HCT116 (cell line): ENCODE results near the gene GIMAP8. TPM values are rescaled to one million over a fixed set of nuclear protein-coding genes. Genes with fewer than 3 reads are reported as not detected.

ENCODE experiments used
- ATAC-seq: fragments of 200-7000 bp; cut with Tn5 transposase; 2 replicates; pipeline ENCODE4 v1.9.1; 2020; ENCODE audit warnings: mild to moderate bottlenecking, moderate library complexity
- BruUV-seq: library from RNA; stranded (reverse); fragments of 400-500 nt; replicated peaks from 2 replicates; lab custom pipeline; 2021; lab: Mats Ljungman, UMichigan
- CTCF ChIA-PET: fragments of 300-600 bp; sonication (Branson Sonifier 250); formaldehyde crosslinking; loops from one replicate; lab custom pipeline; 2021; ENCODE audit warnings: antibody characterized with exemption; lab: Charles Lee
- POLR2A ChIA-PET: fragments of 300-600, 350-600 bp; sonication (Branson Sonifier 250); formaldehyde crosslinking; loops from one replicate; lab custom pipeline; 2021; ENCODE audit warnings: antibody characterized with exemption; lab: Charles Lee
- RAD21 ChIA-PET, 2 experiments: fragments of 300-600 bp; sonication (Branson Sonifier 250); formaldehyde crosslinking; loops; one replicate each; lab custom pipeline; 2023; ENCODE audit warnings: low total read pairs in 2 of 2; ENCODE audit not compliant: uncharacterized antibody in 2 of 2, unreplicated experiment in 2 of 2, low non-redundant PET in 1 of 2; lab: Charles Lee
- DNase-seq: peaks from one replicate; pipeline ENCODE4 v3.0.0-alpha.2; 2010; ENCODE audit warnings: low read depth, low spot score
- H2AFZ ChIP-seq: fragments of 200-600 bp; shearing (Covaris generic), sonication (generic); 2 replicates; pipeline ENCODE4 v1.6.1; 2017; ENCODE audit warnings: low read depth, mixed run types, mixed read lengths, antibody characterized with exemption, low read length; ENCODE audit not compliant: poor library complexity, severe bottlenecking
- H3K27ac ChIP-seq: 2 replicates; pipeline ENCODE4 v1.5.1; 2012; ENCODE audit warnings: low read depth, low read length
- H3K27me3 ChIP-seq: fragments of 200-600 bp; sonication (generic); 2 replicates; pipeline ENCODE4 v1.6.1; 2016; ENCODE audit warnings: mixed run types, low read length, mixed read lengths; ENCODE audit not compliant: insufficient read depth
- H3K36me3 ChIP-seq, 2 experiments: fragments of 200-500 bp in 1 of 2; fragments of 200-600 bp in 1 of 2; sonication (Bioruptor generic) in 1 of 2; sonication (generic) in 1 of 2; 2 replicates each; pipeline versions ENCODE4 v1.5.1 to v1.6.1; 2014 to 2016; ENCODE audit warnings: low read length in 2 of 2, inconsistent platforms in 1 of 2, mixed read lengths in 1 of 2, mixed run types in 1 of 2; ENCODE audit not compliant: insufficient read depth in 2 of 2, control insufficient read depth in 1 of 2
- H3K4me1 ChIP-seq, 2 experiments: fragments of 200-600 bp in 1 of 2; sonication (generic) in 1 of 2; 2 replicates each; pipeline versions ENCODE4 v1.5.1 to v1.6.1; 2012 to 2017; ENCODE audit warnings: low read length in 2 of 2, inconsistent platforms in 1 of 2, mild to moderate bottlenecking in 1 of 2, mixed read lengths in 1 of 2, mixed run types in 1 of 2, moderate library complexity in 1 of 2; ENCODE audit not compliant: insufficient read depth in 2 of 2, control insufficient read depth in 1 of 2
- H3K4me2 ChIP-seq: fragments of 200-600 bp; sonication (generic); 2 replicates; pipeline ENCODE4 v1.6.1; 2017; ENCODE audit warnings: mixed run types, low read length, mixed read lengths
- H3K4me3 ChIP-seq, 2 experiments: fragments of 200-600 bp in 1 of 2; sonication (generic) in 1 of 2; replicated peaks in 1 of 2; 2 replicates each; pipeline ENCODE4 v1.5.1; 2011 to 2016; ENCODE audit warnings: low read length in 2 of 2, control low read depth in 1 of 2, low read depth in 1 of 2, mild to moderate bottlenecking in 1 of 2, mixed read lengths in 1 of 2, mixed run types in 1 of 2
- H3K79me2 ChIP-seq: fragments of 200-600 bp; sonication (generic); 2 replicates; pipeline ENCODE4 v1.6.1; 2017; ENCODE audit warnings: mild to moderate bottlenecking, mixed run types, low read length, moderate library complexity, mixed read lengths; ENCODE audit not compliant: insufficient read depth
- H3K9ac ChIP-seq: fragments of 200-600 bp; sonication (generic); 2 replicates; pipeline ENCODE4 v1.6.1; 2016; ENCODE audit warnings: low read length, mixed read lengths
- H3K9me2 ChIP-seq: fragments of 200-600 bp; sonication (generic), shearing (Covaris generic); 2 replicates; pipeline ENCODE4 v1.6.1; 2017; ENCODE audit warnings: mixed run types, mild to moderate bottlenecking, moderate library complexity; ENCODE audit not compliant: insufficient read depth
- H3K9me3 ChIP-seq, 2 experiments: fragments of 200-500 bp in 1 of 2; fragments of 200-600 bp in 1 of 2; sonication (Bioruptor generic) in 1 of 2; sonication (generic) in 1 of 2; 2 replicates each; pipeline ENCODE4 v1.6.1; 2014 to 2017; ENCODE audit warnings: low read length in 2 of 2, mixed read lengths in 2 of 2, inconsistent platforms in 1 of 2, low read depth in 1 of 2, mild to moderate bottlenecking in 1 of 2, mixed run types in 1 of 2, moderate library complexity in 1 of 2; ENCODE audit not compliant: control insufficient read depth in 1 of 2, insufficient read depth in 1 of 2
- H4K20me1 ChIP-seq: fragments of 200-600 bp; sonication (generic), shearing (Covaris generic); 2 replicates; pipeline ENCODE4 v1.6.1; 2017; ENCODE audit warnings: mixed run types, mild to moderate bottlenecking, moderate library complexity; ENCODE audit not compliant: insufficient read depth
- CBX3 ChIP-seq: IDR thresholded peaks from 2 replicates; pipeline ENCODE4 v1.6.1; 2012; ENCODE audit warnings: low read depth
- CEBPB ChIP-seq: IDR thresholded peaks from 2 replicates; pipeline ENCODE4 v1.6.1; 2012; ENCODE audit warnings: low read depth
- EGR1 ChIP-seq: IDR thresholded peaks from 2 replicates; pipeline ENCODE4 v1.6.1; 2012; ENCODE audit warnings: low read depth
- ELF1 ChIP-seq: IDR thresholded peaks from 2 replicates; pipeline ENCODE4 v1.6.1; 2012; ENCODE audit warnings: low read depth, borderline replicate concordance
- EZH2 ChIP-seq: fragments of 200-600 bp; sonication (generic); IDR thresholded peaks from 2 replicates; pipeline ENCODE4 v1.6.1; 2017; ENCODE audit warnings: antibody characterized with exemption, mixed run types
- EZH2phosphoT487 ChIP-seq: fragments of 200-600 bp; IDR thresholded peaks from 2 replicates; pipeline ENCODE4 v1.6.1; 2018; ENCODE audit warnings: antibody characterized with exemption, borderline replicate concordance
- FOSL1 ChIP-seq: IDR thresholded peaks from 2 replicates; pipeline ENCODE4 v1.6.1; 2012; ENCODE audit warnings: low read depth
- JUND ChIP-seq: IDR thresholded peaks from 2 replicates; pipeline ENCODE4 v1.6.1; 2012
- MAX ChIP-seq: IDR thresholded peaks from 2 replicates; pipeline ENCODE4 v1.6.1; 2012
- POLR2A ChIP-seq: IDR thresholded peaks from 2 replicates; pipeline ENCODE4 v1.7.0; 2011; ENCODE audit warnings: borderline replicate concordance; ENCODE audit not compliant: insufficient read depth, insufficient read length; ENCODE audit errors: extremely low read depth
- RAD21 ChIP-seq: IDR thresholded peaks from 2 replicates; pipeline ENCODE4 v1.6.1; 2012; ENCODE audit warnings: low read depth, mild to moderate bottlenecking
- SIN3A ChIP-seq: IDR thresholded peaks from 2 replicates; pipeline ENCODE4 v1.6.1; 2012; ENCODE audit warnings: low read depth
- SRF ChIP-seq: IDR thresholded peaks from 2 replicates; pipeline ENCODE4 v1.6.1; 2012; ENCODE audit warnings: low read depth
- TCF7L2 ChIP-seq: IDR thresholded peaks from 2 replicates; pipeline ENCODE4 v1.7.0; 2011; ENCODE audit warnings: borderline replicate concordance, inconsistent platforms; ENCODE audit not compliant: insufficient read depth, insufficient read length; ENCODE audit errors: extremely low read depth
- YY1 ChIP-seq: IDR thresholded peaks from 2 replicates; pipeline ENCODE4 v1.6.1; 2011; ENCODE audit warnings: low read length, low read depth, moderate library complexity, mild to moderate bottlenecking; ENCODE audit not compliant: insufficient replicate concordance; ENCODE audit errors: extremely low read depth
- ZBTB33 ChIP-seq: IDR thresholded peaks from 2 replicates; pipeline ENCODE4 v1.6.1; 2011; ENCODE audit warnings: mild to moderate bottlenecking, low read length, moderate library complexity; ENCODE audit not compliant: insufficient replicate concordance; ENCODE audit errors: extremely low read depth
- ZFX ChIP-seq: fragments of 450-650 bp; IDR thresholded peaks from 2 replicates; pipeline ENCODE4 v1.6.1; 2017
- ZNF274 ChIP-seq: fragments of 200-500 bp; sonication (Bioruptor generic); IDR thresholded peaks from 2 replicates; pipeline ENCODE4 v1.6.1; 2014; ENCODE audit warnings: mild to moderate bottlenecking, low read depth, low read length, inconsistent platforms
- intact Hi-C: fragments of 100-400 bp; cut with micrococcal nuclease; formaldehyde crosslinking; loops from 2 replicates; pipeline ENCODE4 v1.10.0; 2022
- total RNA-seq: library from RNA; stranded (reverse); gene quantifications from one replicate; pipeline ENCODE4 v1.2.1, GENCODE V29; 2021; ENCODE audit not compliant: unreplicated experiment

The GIMAP8 gene
- total RNA-seq, 1 experiment from 2014 or later = 0.15 TPM

- Histone ChIP-seq H3K4me1 (no peaks in the 10 kb centered on the region), H3K4me3 (no peak overlapping the region), H3K27ac (no peak overlapping the region), H3K9ac (no peak overlapping the region), H3K9me2 (no peaks in the 10 kb centered on the region), H3K36me3 (no peaks in the 10 kb centered on the region), H3K4me2 (no peak overlapping the region), H4K20me1 (no peaks in the 10 kb centered on the region), H3K79me2 (no peaks in the 10 kb centered on the region), H2AFZ (no peak overlapping the region), H3K9me3 (no peaks in the 10 kb centered on the region), H3K27me3 (peaks cover 32% of the 10 kb centered on the region)
- no peak for DNase-seq
- no peak for TF ChIP-seq ZBTB33
- no peak for TF ChIP-seq TCF7L2
- TF ChIP-seq JUND = no peak
- TF ChIP-seq MAX = no peak
- no peak for TF ChIP-seq EZH2
- TF ChIP-seq EZH2phosphoT487 = no peak
- no peak for TF ChIP-seq ELF1
- no peak for TF ChIP-seq POLR2A
- TF ChIP-seq CEBPB = no peak
- no peak for TF ChIP-seq EGR1
- TF ChIP-seq CBX3 = no peak
- CTCF ChIA-PET = no interaction called here
- POLR2A ChIA-PET = no interaction called here
- RAD21 ChIA-PET = no interaction called here
- no TSS peak for BruUV-seq
- intact Hi-C loops = no loop called here
- no peak for ATAC-seq
These were observed 17.8 kb downstream of the GIMAP8 start for GRCh38 chr7:150468241-150468640.

DNA sequence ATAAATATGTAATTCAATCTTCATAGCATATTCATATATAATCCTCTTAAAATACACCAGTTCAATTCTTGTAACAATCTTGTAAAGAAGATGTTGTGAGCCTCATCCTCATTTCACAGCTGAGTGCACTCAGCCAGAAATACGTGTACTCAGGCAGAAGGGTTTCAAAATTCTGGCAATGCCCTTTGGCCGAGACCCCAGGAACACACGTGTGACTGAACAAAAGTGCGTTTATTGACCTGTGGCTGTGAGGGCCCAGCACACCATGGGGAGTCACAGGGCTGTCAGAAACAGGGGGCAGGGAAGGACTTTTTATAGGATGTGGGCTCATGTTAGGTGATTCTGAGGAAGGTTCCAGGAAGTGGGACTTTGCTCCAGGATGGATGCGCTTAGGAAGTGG is 21.5 kb downstream of the GIMAP8 start:
- no TSS peak for BruUV-seq
- POLR2A ChIA-PET = no interaction called here
- no peak overlapping the region for H3K4me2 ChIP-seq
- H3K27me3 ChIP-seq = peaks cover 33% of the 10 kb centered on the region
- intact Hi-C loops = no loop called here
- CTCF ChIA-PET = no interaction called here
- RAD21 ChIA-PET = no interaction called here
- ATAC-seq = no peak
- H3K79me2 ChIP-seq = no peaks in the 10 kb centered on the region
- H3K9me2 ChIP-seq = no peaks in the 10 kb centered on the region
- H3K9ac ChIP-seq = no peak overlapping the region
- no peak overlapping the region for H3K27ac ChIP-seq
- H4K20me1 ChIP-seq = no peaks in the 10 kb centered on the region
- TF ChIP-seq ELF1 (no peak), EGR1 (no peak), ZFX (no peak), TCF7L2 (no peak), RAD21 (no peak), ZNF274 (no peak), FOSL1 (no peak), YY1 (no peak), EZH2 (no peak), SIN3A (no peak), ZBTB33 (no peak), EZH2phosphoT487 (no peak), SRF (no peak), CBX3 (no peak)
- no peak for DNase-seq
- H3K36me3 ChIP-seq = no peaks in the 10 kb centered on the region
- H3K4me1 ChIP-seq = no peaks in the 10 kb centered on the region
- no peak overlapping the region for H2AFZ ChIP-seq
- H3K9me3 ChIP-seq = no peaks in the 10 kb centered on the region
- H3K4me3 ChIP-seq = no peak overlapping the region
